ENCODE results near the gene AGMO.
"Not testable (repeated sequence)": the region's sequence is repeated elsewhere in the genome, so short reads cannot be mapped to it uniquely, and the experiment has no call there.

Gene AGMO

DNA sequence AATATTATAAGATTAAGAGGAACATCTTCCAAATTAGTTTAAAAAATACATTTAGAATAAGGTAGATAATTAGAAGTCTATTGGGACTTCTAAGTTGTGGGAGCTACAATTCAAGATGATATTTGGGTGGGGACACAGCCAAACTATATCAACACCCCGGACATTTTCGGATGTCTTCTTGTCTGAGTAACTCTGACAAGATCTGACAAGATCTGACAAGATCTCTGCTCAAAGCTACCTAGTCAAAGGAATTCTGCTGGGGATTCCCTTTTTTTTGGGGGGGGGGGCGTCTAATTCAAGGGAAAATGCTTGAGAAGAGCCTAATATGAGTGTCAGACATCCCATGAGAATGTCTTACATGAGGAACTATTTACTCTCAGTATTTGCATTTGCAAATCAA lies 5.2 kb upstream of the AGMO start:
- DNase-seq (ENCODE audit: low read depth, low spot score) = no peak
- H3K4me3 ChIP-seq (ENCODE audit: low read length) = no peak overlapping the region

DNA sequence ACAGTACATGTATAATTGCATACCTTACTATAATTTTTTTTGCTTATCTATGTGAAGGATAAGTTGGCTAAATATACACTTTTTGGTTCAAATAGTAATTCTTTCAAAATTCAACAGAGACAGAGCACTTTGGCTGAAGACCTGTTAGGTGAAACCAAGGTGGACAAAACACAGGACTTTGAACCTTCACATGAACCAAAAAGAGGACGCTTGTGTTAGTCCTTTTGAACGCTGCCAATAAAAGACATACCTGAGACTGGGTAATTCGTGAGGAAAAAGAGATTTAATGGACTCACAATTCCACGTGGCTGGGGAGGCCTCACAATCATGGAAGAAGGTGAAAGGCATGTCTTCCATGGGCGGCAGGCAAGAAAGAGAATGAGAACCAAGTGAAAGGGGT lies 4.7 kb upstream of the AGMO start:
- H3K4me3 ChIP-seq (ENCODE audit: low read length) = no peak overlapping the region

DNA sequence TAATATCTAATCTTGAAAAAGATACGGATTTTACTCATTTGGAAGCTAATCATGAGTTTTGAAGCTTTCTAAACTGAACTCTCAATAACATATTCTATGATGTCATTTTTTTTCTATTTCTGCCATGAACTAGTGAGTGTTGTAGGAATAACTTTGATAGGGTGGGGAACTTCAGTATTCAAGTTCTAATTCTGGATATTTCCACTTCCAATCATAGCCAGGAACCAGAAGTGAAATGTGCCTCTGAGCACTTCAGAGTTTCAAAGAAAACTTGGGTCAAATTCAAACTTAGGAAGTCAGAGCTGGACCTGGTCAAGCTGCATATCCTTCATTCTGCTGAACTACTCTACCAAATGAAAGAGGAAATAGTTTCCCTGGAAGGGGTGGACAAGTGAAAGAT lies 847 bp downstream of the AGMO start:
- H3K4me3 ChIP-seq (ENCODE audit: low read length) = no peak overlapping the region
- no peak for DNase-seq (ENCODE audit: low read depth, low spot score)

More for the DNA sequence above, 4.7 kb upstream of the AGMO start:
- no peak for DNase-seq (ENCODE audit: low read depth, low spot score)

DNA sequence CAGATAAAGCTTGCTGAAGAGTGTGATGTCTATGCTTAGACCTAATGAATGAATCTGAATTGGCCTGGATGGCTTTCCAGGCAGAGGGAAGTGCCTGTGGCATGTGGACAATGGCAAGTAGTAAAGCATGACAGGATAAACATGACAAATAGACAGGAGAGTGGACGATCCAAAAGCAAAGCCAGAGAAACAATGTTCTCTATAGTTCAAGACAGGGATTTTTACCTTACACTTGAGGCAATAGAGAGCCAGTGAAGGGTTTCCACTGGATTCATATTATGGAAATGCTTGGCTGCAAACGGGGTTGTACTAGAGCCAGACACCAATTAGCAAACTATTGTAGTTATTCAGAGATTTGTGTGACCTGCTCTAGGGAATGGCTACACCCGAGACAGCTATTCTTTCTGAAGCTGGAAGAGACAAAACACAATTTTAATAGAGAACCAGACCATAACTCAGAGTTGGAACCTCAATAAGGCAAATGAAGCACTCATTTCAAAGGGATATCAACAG lies 2.3 kb downstream of the AGMO start:
- no peak for DNase-seq (ENCODE audit: low read depth, low spot score)
- no peak overlapping the region for H3K4me3 ChIP-seq (ENCODE audit: low read length)

DNA sequence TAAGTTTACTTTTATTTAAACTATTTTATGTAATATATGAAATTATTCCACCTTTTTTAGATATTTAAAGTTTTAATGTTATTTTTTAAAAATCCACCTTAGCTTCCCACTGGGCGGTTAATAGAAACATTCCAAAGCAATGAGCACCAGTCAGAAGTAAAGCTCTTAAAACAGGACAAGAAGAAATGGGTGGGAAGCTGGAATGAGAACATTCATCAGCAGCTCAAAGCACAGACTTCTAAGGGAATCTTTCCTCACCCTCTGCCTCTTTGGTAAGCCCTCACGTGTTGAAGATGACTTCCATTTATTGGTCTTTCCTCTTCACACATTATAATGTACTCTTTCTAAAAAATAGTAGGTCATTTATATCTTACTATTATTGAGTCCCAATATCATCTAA lies 3.1 kb downstream of the AGMO start:
- no peak overlapping the region for H3K4me3 ChIP-seq (ENCODE audit: low read length)
- DNase-seq (ENCODE audit: low read depth, low spot score) = no peak

DNA sequence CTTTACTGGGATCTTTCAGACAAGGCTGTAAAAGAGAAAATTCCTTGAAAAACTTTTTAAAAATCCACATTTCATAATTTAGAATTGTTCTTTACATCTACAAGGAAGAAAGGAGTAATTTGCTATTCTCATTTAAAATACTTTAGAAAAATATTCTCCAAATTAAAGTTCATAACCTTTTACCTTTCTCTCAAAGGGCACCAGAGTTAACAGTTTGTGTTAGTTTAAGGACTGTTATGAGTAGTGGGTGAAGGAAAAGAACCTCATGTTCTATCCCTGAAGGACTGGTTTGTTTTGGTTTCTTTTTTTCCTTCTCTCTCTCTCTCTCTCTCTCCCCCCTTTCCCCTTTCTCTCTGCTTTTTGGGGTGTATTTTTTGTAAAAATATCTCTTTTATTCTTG lies 4.1 kb downstream of the AGMO start:
- no peak overlapping the region for H3K4me3 ChIP-seq (ENCODE audit: low read length)
- DNase-seq (ENCODE audit: low read depth, low spot score) = no peak

DNA sequence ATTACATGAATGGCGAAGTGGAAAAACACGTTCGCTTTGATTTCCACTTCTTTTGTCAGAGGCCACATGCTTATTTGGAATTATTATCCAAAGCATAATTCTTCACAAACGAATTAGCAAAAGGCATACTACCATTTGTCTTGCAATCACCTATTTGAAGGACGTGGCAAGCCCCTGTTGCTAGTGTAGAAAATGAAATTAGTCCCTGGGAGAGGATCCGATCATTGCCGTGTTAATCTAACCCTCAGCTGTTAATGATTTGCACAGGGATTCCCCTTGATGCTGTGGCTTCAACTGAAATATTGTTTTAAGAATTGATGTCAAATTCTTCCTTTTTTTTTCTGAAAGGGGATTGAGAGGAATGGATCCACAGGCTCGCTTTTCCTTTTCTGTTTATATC lies 4.6 kb downstream of the AGMO start:
- DNase-seq (ENCODE audit: low read depth, low spot score) = no peak
- no peak overlapping the region for H3K4me3 ChIP-seq (ENCODE audit: low read length)

DNA sequence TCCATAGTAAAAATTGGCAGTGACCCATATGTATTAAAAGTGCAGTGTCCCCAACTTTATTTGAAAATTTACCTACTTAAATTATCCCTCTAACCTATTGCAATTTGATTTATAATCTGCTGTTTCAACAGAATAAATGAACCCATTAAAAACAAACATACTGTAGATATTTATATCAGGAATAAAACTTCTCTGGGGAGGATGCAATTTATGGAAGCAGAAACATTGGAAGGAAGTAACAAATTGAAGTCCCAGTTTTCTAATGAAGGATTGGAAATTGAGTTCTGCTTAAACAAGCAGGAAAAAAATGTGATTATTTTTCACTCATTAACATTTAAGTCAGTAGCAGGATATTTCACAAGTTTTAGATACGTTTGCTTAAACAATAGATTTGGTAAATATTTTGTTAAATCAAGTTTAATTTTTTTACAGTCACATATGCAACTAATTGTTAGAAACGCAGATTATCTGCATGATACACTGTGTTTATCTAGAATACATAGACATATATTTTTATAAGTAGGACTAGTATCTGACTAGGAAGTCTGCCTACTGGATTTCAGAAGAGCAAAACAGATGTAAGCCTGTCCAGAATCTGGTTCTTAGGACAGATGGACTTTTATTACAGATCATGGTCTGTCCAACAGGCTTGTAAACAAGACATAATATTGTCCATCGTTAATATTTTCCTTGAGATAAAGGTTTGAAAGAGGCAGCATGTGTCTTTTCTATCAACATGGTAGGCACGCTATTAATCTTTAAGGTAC lies 5.3 kb downstream of the AGMO start:
- H3K4me3 ChIP-seq (ENCODE audit: low read length) = no peak overlapping the region
- DNase-seq (ENCODE audit: low read depth, low spot score) = no peak

DNA sequence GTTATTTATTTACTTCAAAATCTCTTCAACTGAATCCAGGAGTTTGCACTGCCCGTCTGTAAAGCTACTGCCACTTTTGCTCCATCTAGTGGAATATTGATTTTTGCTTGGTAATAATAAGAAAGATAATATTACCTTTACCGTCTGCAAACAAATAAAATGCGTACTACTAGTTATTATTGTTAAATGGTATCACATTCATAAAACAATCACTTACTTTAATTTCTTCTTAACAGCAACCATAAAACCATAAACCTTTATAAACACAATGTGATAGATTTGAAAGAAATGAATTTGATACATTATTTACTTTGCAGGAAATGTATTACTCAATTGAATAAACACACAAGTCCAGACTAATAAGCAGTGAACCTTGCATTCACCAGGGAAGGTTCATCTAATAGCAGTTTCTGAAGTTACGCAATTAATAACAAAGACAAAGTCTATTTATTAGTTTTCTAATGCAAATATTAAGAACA lies 6.4 kb downstream of the AGMO start:
- H3K4me3 ChIP-seq (ENCODE audit: low read length) = no peak overlapping the region
- no peak for DNase-seq (ENCODE audit: low read depth, low spot score)

DNA sequence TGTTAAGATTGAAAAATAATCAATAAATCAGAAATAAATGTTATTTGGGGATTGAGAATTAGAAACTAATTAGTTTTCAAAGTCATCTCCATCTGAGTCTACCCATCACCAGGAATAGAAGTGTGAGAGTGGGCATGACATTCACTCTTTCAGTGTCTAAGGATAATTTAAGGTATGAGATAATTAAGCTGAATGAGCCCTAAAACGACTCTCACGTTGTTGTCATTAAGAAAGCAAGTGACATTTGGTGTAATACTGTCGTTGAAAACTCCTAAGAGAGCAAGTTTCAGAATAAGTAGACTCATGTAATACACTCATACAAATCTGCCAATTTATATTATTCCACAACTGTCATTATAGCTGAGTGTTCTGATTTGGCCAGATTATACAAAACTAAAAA lies 7.1 kb downstream of the AGMO start:
- H3K4me3 ChIP-seq (ENCODE audit: low read length) = no peak overlapping the region
- no peak for DNase-seq (ENCODE audit: low read depth, low spot score)

DNA sequence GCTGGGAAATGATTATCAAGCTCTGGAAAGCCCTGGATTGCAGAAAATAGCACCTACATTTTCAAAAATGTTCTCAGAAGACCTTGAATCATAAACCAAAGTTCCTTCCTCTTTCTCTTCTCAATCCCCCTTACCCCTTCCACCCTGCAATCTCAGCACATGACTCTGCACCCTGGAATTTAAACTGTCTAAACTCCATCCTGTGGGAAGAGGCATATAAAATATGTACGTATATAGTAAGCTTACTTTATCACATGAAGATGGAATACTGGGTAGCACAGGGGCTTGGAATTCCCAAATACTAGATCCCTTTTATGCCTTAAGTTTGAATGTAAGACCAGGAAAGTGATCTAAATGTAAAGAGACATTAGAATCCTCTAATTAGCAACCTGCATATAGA lies 7.7 kb downstream of the AGMO start:
- no peak overlapping the region for H3K4me3 ChIP-seq (ENCODE audit: low read length)
- DNase-seq (ENCODE audit: low read depth, low spot score) = no peak

DNA sequence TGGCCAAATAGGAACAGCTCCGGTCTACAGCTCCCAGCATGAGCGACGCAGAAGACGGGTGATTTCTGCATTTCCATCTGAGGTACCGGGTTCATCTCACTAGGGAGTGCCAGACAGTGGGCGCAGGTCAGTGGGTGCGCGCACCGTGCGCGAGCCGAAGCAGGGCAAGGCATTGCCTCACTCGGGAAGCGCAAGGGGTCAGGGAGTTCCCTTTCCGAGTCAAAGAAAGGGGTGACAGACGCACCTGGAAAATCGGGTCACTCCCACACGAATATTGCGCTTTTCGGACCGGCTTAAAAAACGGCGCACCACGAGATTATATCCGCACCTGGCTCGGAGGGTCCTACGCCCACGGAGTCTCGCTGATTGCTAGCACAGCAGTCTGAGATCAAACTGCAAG lies 14.5 kb downstream of the AGMO start:
- not testable (repeated sequence) for DNase-seq (ENCODE audit: low read depth, low spot score); H3K4me3 ChIP-seq (ENCODE audit: low read length)

DNA sequence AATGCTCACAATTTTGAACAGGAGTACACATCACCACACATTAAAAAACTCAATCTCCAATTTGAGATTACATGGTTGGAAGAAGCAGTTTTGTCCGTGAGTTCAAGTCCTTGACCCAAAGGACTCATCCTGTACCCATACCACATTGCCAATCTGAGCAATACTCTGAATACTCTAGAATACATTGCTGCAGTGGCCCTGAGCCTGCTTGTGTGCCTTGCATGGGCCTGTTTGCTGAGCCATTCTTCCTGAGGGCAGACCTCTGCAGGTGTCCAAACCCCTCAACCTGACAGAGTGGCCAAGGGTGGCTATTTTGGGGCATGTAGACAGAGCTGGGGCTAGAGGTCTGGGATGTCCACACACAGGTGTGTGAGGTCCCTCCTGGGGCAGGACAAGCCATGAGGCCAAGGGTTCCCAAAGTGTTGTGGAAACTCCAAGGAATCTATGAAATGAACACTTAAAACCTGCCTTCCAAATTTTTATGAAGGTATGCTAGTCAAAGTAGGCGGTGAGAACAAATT lies 15.5 kb downstream of the AGMO start:
- H3K4me3 ChIP-seq (ENCODE audit: low read length) = no peak overlapping the region
- DNase-seq (ENCODE audit: low read depth, low spot score) = no peak

DNA sequence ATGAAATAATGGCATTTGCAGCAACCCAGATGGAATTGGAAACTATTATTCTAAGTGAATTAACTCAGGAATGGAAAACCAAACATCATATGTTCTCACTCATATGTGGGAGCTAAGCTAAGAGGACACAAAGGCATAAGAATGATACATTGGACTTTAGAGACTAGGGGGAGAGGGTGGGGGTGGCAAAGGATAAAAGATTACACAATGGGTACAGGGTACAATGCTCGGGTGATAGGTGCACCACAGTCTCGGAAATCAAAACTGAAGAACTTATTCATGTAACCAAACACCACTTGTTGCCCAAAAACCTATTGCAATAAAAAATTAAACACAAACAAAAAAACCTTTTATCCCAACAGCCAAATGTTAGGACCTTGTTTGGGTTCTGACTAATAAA lies 17.8 kb downstream of the AGMO start:
- H3K4me3 ChIP-seq (ENCODE audit: low read length) = no peak overlapping the region
- no peak for DNase-seq (ENCODE audit: low read depth, low spot score)

DNA sequence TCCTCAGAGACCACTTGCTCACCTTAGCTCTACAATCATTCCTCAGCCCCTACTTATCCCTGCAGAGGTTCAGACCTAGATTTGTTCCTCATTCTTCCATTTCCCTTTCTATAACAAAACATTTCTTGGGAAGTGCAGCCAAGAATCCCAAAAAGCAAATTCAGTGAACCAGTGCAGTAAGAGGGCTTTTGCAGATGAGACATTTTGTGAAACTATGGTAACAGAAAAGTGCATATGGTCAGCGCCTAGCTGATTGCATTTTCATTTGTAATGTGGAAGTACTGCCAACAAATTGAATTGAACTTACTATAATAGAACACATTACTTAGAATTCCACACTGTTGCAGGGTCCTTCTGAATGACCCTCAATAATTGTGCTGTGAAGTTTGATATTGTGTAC lies 18.6 kb downstream of the AGMO start:
- no peak overlapping the region for H3K4me3 ChIP-seq (ENCODE audit: low read length)
- DNase-seq (ENCODE audit: low read depth, low spot score) = no peak

DNA sequence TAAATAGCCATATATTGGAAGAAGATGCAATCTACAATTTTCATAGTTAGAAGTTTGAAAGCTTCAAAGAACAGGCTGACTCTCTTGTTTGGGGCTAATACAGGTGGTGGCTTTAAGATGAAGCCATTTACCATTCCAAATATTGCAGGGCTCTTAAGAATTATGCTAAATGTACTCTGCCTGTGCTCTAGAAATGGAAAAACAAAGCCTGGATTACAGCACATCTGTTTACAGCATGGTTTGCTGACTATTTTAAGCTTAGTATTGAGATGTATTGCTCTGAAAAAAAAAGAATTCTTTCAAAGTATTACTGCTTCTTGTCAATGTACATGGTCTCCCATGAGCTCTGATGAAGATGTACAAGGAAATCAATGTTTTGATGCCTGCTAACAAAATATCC lies 34.2 kb downstream of the AGMO start:
- no peak overlapping the region for H3K4me3 ChIP-seq (ENCODE audit: low read length)
- no peak for DNase-seq (ENCODE audit: low read depth, low spot score)

DNA sequence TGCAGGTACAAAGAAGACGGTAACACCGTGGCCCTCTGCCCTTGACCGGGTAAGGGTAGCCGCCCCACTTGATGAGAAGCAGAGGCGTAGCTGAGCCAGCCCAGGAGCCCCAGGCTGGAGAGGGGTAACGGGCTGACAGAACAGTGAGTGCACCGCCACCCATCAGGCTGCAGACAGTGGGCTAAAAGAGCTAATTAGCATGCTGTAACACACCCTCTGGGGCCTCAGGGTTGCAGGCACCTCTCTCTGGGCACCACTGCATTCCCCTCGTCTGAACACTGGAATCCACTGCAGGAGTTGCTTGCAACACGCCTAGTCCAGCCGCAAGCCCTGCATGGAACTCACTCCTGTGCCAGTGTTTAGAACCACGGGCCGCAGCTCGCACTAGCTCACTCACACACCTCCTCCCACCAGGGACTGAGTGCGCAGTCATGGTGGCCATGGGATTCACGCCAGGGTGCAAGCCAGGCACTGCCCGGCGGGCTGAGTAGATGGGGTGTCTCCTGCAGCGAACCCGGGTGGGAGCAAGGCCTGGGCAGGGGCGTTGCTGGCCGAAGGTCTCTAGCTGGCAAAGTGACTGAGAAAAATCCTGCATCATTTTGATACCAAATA lies 36.1 kb downstream of the AGMO start:
- no peak for DNase-seq (ENCODE audit: low read depth, low spot score)
- no peak overlapping the region for H3K4me3 ChIP-seq (ENCODE audit: low read length)

DNA sequence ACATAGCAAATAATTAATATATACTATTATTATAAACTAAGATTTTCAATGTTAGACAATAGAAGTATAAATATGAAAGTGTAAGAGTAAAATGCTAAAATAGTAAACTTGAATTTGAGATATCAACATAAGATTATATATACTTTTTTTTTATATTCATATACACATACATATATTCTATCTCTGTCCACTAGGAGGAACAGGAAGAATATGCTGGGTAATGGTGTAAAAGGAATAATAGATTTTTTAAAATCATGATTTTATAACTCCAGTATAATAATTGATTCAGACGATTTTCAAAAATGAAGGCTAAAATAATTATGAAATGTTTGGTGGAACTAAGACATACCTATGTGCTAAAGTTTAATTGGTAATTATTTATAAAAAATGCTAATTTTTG lies 37.7 kb downstream of the AGMO start:
- no peak for DNase-seq (ENCODE audit: low read depth, low spot score)
- no peak overlapping the region for H3K4me3 ChIP-seq (ENCODE audit: low read length)

DNA sequence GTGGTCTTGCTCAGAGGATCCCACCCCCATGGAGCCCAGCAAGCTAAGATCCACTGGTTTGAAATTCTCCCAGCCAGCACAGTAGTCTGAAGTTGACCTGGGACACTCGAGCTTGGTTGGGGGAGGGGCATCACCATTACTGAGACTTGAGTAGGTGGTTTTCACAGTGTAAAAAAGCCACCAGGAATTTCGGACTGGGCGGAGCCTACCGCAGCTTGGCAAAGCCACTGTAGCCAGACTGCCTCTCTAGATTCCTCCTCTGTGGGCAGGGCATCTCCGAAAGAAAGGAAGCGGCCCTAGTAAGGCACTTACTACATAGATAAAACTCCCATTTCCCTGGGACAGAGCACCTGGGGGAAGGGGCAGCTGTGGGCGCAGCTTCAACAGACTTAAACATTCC lies 44.0 kb downstream of the AGMO start:
- not testable (repeated sequence) for H3K4me3 ChIP-seq (ENCODE audit: low read length); DNase-seq (ENCODE audit: low read depth, low spot score)

DNA sequence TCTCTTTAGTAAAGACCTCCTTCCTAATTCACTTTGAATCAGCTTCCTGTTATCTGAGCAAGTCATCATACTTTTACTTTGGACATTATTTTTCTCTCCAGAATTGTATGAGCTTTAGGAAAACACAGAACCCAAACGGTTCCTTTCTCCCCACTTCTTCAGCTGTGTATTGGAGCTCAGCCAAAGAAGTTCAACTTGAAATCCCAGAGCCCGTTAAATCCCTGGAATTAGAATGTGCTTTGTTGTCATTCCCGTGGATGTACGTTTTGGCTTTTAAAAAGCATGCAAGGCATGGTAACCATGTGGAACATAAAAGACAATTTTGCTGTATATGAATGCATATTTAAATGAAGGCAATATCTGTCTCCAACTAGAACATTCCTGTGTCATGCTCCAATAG lies 46.6 kb downstream of the AGMO start:
- no peak for DNase-seq (ENCODE audit: low read depth, low spot score)
- no peak overlapping the region for H3K4me3 ChIP-seq (ENCODE audit: low read length)

DNA sequence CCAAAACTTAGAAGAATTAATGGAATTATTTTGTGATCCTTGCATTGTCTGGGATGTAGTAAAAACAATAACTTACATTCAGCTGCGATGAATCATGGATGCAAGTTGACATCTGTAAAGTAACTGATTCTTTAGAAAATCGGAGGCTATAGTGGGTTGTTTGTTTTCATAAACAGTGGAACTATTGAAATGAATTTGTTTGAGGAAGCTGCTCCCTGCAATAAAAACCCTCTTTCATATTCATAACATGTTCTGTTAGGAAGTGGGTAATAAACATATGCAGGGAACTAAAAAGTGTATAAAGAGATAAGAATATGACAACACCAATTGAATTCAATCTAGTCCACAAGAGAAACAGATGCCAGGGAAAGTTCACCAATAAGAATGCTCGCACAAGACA lies 53.6 kb downstream of the AGMO start:
- DNase-seq (ENCODE audit: low read depth, low spot score) = no peak

More for the DNA sequence above, 53.6 kb downstream of the AGMO start:
- H3K4me3 ChIP-seq (ENCODE audit: low read length) = no peak overlapping the region
